Stimulated activated naive CD8-positive, alpha-beta T cell treated with anti-CD3 and anti-CD28 coated beads, Interleukin-15, Interleukin-2, amounts not matched to agents 100 ng/mL and 50 ng/mL, for 24 hours (primary cell): Measurements from ENCODE around the gene PMM2.

ENCODE experiments used
- H3K27ac Mint-ChIP-seq: one replicate; pipeline ENCODE4 v1.8.0; 2021; ENCODE audit warnings: mild to moderate bottlenecking, mixed read lengths
- H3K27me3 Mint-ChIP-seq: one replicate; pipeline ENCODE4 v1.8.0; 2021; ENCODE audit warnings: mixed read lengths
- H3K36me3 Mint-ChIP-seq: one replicate; pipeline ENCODE4 v1.8.0; 2021; ENCODE audit warnings: low read depth, mixed read lengths
- H3K4me1 Mint-ChIP-seq: one replicate; pipeline ENCODE4 v1.8.0; 2021; ENCODE audit warnings: low read depth, mixed read lengths
- H3K4me3 Mint-ChIP-seq: one replicate; pipeline ENCODE4 v1.8.0; 2021; ENCODE audit warnings: mild to moderate bottlenecking, mixed read lengths
- H3K9me3 Mint-ChIP-seq: one replicate; pipeline ENCODE4 v1.8.0; 2021; ENCODE audit warnings: mixed read lengths

Gene PMM2

DNA sequence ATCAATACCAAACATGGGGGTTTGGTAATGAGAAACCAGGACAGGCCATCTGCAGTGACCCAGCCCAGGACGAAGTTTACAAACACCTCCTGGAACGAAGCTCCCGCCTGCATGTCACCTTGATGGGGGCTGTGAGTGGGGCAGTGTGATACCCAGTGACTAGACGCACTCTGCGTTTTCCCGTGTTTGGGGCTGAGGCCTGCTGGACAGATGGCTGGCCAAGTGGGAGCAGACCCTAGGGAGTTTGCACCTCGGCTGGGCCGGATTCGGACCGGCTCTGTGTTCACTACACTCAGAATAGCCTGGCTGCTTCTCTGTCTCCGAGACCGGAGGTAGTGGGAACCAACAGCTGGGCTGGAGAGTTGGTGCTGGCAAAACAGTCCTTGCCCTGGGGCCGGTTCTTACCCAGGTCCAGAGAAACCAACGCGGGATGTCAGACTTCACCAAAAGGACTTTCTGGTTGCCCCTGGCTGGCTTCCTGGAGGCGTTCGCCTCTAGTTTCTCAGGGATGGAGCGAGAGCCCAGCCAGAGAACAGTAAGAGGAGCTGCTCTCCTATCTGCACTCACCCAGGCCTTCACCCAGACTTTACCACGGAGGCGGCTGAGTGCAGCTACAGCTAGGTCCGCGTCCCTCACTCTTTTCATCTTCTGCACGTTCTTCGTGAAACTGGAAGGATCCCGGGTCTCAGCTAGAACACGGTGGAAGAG, 50.7 kb downstream of the PMM2 start:
- no peaks in the 10 kb centered on the region for H3K27me3 Mint-ChIP-seq
- peaks cover 50% of the 10 kb centered on the region for H3K36me3 Mint-ChIP-seq
- peaks cover 18% of the 10 kb centered on the region for H3K4me1 Mint-ChIP-seq
- H3K4me3 Mint-ChIP-seq, result no peak overlapping the region
- H3K27ac Mint-ChIP-seq, result no peak overlapping the region
- no peaks in the 10 kb centered on the region for H3K9me3 Mint-ChIP-seq

DNA sequence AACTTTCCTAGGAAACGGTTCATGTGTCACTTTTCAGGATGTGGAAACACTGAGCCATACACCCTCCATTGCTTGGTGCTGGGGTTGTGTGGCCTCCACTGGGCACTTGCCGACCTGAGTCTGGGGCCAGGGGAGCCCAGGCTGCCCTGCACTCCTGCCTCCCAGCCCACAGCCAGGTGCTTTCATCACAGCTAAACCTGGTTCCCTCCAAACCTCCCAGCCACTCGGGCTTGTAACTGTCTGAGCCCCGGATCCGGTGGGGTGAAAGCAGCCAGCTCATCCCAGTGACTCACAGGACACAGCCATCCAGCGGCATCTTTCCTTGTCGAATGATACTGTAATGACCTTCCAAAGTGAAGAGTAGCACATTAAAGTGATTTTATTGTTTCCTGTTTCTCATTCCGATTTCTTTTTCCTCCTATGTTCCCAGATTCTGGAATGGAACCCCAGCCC, 51.3 kb downstream of the PMM2 start:
- Mint-ChIP-seq H3K9me3 (no peaks in the 10 kb centered on the region), H3K27me3 (no peaks in the 10 kb centered on the region), H3K4me3 (no peak overlapping the region), H3K27ac (peak overlapping the region; percentile 45), H3K36me3 (peaks cover 51% of the 10 kb centered on the region), H3K4me1 (peaks cover 18% of the 10 kb centered on the region)

DNA sequence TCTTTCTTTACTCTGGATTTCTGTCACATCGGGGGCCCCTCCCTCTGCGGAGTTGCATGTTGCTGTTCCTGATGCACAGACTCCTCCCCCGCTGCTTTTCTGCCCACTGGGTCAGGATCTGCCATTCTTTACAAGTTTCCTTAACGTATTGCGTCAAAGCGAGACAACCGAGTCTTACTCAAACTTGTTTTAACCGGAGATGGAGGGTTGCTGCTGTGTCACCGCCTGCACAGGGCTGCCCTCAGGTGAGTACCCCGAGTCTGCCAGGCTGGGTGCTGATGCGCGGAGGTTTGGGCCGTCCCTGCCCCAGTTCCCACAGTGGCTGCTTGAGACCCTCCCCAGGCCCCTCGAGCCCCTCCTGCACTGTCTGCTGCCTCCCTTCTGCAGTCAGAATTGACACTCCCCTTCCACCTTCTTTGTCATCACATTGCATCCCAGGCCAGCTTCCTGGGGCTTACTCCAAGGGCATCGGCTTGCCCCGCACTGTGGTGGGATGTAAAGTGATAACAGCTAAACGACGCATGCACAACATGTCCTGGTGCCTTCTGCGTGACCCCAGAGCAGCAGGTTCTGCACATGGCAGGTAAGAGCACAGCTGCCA, 51.9 kb downstream of the PMM2 start:
- Mint-ChIP-seq H3K36me3 (peaks cover 51% of the 10 kb centered on the region), H3K9me3 (no peaks in the 10 kb centered on the region), H3K4me3 (no peak overlapping the region), H3K27ac (peak overlapping the region; percentile 45), H3K4me1 (peaks cover 18% of the 10 kb centered on the region), H3K27me3 (no peaks in the 10 kb centered on the region)

DNA sequence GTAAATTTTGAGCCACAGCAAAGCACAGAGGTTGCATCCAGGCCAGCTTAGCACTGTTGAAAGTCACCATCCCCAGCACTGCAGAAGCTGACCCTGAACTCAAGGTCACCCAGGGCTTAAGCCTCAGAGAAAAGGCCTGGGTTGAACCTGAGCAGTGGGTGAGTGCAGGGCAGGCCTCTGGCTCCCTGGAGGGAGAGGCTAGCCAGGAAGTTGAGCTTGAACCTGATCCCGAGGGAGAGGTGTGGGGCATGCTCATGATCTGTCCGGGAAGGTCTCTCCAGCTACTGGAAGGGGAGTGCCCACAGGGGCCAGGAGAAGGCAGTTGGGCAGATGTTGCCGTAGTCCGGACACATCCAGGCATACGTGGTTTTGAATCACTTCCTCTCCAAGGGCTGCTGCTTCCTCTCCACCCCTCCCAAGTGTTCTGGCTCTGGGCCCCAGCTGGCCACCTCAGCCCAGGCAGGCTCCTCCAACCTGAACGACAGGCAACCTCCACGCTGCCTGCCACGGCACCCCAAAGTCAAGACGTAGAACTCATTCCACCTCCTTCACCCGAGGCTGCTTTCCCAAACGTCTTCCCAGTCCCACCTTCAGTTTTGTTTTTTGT, 52.7 kb downstream of the PMM2 start:
- H3K4me3 Mint-ChIP-seq, result no peak overlapping the region
- H3K36me3 Mint-ChIP-seq, result peaks cover 52% of the 10 kb centered on the region
- H3K4me1 Mint-ChIP-seq, result peaks cover 21% of the 10 kb centered on the region
- no peaks in the 10 kb centered on the region for H3K27me3 Mint-ChIP-seq
- H3K27ac Mint-ChIP-seq, result peak overlapping the region; percentile 62
- H3K9me3 Mint-ChIP-seq, result no peaks in the 10 kb centered on the region

DNA sequence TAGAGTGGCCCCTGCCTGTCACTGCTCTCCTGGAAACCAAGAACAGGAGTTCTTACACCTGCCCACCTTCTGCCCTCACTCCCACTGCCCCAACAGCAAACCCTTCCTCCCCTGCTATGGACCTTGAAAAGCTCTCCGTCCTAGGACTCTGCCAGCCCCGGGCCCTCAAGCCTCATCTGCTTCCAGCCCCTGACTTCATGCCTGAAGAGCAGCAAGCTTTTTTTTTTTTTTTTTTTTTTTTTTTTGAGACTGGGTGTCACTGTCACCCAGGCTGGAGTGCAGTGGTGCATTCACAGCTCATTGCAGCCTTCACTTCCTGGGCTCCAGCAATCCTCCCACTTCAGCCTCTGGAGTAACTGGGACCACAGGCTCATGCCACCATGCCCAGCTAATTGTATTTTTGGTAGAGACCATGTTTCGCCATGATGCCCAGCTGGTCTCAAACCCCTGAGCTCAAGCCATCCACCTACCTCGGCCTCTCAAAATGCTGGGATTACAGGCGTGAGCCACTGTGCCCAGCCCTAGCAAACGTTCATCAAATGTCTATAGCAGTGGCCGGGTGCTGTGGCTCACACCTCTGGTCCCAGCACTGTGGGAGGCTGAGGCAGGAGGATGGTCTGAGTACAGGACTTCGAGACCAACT, 54.2 kb downstream of the PMM2 start:
- H3K4me3 Mint-ChIP-seq, result no peak overlapping the region
- H3K4me1 Mint-ChIP-seq, result peaks cover 27% of the 10 kb centered on the region
- H3K9me3 Mint-ChIP-seq, result no peaks in the 10 kb centered on the region
- H3K27me3 Mint-ChIP-seq, result no peaks in the 10 kb centered on the region
- peaks cover 59% of the 10 kb centered on the region for H3K36me3 Mint-ChIP-seq
- no peak overlapping the region for H3K27ac Mint-ChIP-seq

DNA sequence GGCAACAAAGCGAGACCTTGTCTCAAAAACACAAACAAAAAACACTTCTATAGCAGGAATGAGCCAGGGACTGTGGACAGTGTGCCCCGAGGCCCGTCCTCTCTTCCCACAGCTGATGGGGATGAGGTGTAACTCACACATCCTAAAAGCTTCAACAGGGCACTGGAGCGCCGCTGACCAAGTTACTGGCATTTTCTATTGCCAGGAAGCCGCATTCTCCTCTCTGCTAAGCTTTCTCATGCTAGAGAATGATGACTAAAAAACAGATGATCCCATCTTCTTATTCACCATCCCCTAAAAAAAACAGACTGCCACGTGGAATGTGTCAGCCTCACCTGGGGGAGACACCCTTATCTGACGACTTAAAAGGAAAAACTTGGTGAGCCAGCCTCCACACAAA, 54.9 kb downstream of the PMM2 start:
- no peaks in the 10 kb centered on the region for H3K27me3 Mint-ChIP-seq
- peak overlapping the region; percentile 29 for H3K27ac Mint-ChIP-seq
- no peaks in the 10 kb centered on the region for H3K9me3 Mint-ChIP-seq
- no peak overlapping the region for H3K4me3 Mint-ChIP-seq
- peaks cover 59% of the 10 kb centered on the region for H3K36me3 Mint-ChIP-seq
- H3K4me1 Mint-ChIP-seq, result peaks cover 27% of the 10 kb centered on the region

DNA sequence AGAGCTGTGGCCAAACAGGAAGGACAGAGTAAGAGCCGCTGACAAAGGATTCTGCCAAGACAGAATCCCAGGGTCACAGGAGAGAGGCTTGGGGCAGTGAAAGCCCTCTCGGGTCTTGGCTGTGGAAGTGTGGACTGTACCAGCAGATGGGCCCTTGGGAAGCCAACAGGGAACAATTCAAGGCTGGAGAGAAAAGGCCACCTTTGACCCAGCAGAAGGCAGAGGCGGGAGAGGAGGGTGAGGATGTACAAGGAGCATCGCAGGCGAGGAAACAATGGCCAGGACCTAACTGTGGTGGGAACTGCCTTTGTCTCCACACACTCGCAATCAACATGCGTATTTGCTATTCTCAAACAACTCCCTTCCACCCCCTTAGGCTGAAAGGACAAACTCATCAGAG, 55.5 kb downstream of the PMM2 start:
- Mint-ChIP-seq H3K4me3 (no peak overlapping the region), H3K4me1 (peaks cover 27% of the 10 kb centered on the region), H3K9me3 (no peaks in the 10 kb centered on the region), H3K27me3 (no peaks in the 10 kb centered on the region), H3K36me3 (peaks cover 64% of the 10 kb centered on the region), H3K27ac (no peak overlapping the region)

DNA sequence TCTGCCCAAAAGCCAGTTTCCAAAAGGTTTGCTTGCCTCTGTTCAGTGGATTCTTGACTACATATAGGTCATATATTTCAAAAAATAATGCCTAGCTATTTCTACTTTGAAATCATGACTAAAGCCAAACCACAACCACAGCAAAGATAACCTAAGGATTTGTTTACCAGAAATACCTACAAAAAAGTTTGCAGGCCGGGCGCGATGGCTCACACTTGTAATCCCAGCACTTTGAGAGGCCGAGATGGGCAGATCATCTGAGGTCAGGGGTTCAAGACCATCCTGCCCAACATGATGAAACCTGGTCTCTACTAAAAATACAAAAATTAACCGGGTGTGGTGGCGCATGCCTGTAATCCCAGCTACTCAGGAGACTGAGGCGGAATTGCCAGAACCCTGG, 56.0 kb downstream of the PMM2 start:
- Mint-ChIP-seq H3K27me3 (no peaks in the 10 kb centered on the region), H3K4me1 (peaks cover 27% of the 10 kb centered on the region), H3K9me3 (no peaks in the 10 kb centered on the region), H3K4me3 (no peak overlapping the region), H3K27ac (no peak overlapping the region), H3K36me3 (peaks cover 65% of the 10 kb centered on the region)

DNA sequence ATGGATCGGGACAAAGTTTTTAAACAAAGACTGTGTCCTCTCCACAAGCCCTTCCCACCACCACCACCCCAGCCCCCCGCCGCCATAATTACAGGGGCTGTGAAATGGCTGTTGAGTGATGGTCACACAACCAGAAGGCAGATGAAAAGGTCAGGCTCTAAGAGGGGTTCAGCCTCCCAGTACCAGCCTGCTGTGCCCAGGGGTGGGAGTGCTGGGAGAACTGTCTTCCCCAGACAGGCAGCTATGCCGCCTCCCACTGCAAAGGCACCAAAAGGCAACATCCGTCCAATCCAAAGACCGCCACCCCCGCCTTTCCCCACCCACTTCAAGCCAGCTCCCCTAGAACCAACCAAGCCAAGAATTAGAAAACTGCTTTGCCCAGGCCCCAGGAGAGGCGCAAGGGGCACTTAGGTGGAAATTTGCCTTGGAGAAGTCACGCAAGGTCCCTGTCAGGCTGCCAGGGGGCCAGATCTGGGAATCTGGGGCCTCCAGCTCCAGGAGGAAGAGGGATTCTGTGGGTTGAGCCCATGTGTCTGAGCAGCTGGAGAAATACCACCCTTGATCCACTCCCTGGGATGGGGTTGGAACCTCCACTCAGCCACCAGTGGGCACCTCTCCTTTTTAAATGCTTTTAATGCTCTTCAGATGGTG, 56.8 kb downstream of the PMM2 start:
- Mint-ChIP-seq H3K27me3 (no peaks in the 10 kb centered on the region), H3K4me1 (peaks cover 23% of the 10 kb centered on the region), H3K9me3 (no peaks in the 10 kb centered on the region), H3K4me3 (no peak overlapping the region), H3K27ac (no peak overlapping the region), H3K36me3 (peaks cover 62% of the 10 kb centered on the region)

DNA sequence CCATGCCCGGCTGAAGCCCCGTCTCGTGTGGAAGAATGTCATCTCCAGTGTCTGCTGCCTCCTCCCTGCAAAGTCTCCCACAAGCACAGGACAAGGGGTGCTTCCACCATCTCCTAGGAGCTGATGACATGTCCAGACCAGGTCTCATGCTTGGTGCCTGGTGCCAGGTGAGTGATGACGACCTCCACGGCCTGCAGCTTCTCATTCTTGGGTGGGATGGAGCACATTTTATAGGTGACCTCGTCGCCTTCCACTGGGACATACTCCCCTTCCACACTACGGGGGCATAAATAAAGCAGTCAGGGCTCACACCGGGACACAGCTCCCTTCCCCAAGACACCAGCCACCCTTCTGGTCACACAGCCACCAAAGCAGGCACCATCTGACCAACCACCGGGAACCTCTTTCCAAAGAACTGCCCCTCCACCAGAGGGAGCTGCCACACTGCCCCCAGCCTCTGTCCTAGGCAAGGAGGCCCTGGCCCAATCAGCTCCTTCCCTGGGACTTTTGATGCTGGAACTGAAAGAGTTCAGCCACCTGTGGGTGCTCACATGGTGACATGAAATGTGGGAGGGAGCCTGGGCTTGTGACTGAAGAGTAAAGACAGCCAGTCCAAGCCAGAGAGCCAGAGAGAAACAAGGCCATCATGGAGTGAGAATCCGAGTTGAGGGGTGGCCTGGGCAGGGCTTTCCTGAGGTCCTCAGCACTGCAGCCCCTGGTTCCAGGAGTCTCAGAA, 57.6 kb downstream of the PMM2 start:
- H3K36me3 Mint-ChIP-seq, result peaks cover 55% of the 10 kb centered on the region

DNA sequence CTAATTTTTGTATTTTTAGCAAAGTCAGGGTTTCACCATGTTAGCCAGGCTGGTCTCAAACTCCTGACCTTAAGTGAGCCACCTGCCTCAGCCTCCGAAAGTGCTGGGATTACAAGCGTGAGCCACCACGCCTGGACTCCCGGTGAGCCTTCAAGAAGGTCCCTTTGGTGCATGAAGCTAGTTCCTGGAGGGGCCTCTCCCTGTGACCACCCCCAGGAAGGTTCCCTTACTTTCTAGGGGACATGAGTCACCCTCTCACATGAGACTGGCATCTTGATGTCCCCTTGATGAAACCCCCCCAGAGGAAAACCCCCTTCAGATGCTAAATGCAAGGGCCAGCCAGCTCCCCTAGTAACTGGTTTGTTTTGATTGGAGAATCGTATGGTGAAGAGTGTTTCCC, 58.3 kb downstream of the PMM2 start:
- Mint-ChIP-seq H3K27ac (no peak overlapping the region), H3K4me3 (no peak overlapping the region), H3K9me3 (no peaks in the 10 kb centered on the region), H3K27me3 (no peaks in the 10 kb centered on the region), H3K4me1 (peaks cover 9% of the 10 kb centered on the region), H3K36me3 (peaks cover 49% of the 10 kb centered on the region)

More for the DNA sequence above, 57.6 kb downstream of the PMM2 start:
- Mint-ChIP-seq H3K27me3 (no peaks in the 10 kb centered on the region), H3K27ac (peak overlapping the region; percentile 29), H3K4me1 (peaks cover 15% of the 10 kb centered on the region), H3K9me3 (no peaks in the 10 kb centered on the region), H3K4me3 (no peak overlapping the region)

DNA sequence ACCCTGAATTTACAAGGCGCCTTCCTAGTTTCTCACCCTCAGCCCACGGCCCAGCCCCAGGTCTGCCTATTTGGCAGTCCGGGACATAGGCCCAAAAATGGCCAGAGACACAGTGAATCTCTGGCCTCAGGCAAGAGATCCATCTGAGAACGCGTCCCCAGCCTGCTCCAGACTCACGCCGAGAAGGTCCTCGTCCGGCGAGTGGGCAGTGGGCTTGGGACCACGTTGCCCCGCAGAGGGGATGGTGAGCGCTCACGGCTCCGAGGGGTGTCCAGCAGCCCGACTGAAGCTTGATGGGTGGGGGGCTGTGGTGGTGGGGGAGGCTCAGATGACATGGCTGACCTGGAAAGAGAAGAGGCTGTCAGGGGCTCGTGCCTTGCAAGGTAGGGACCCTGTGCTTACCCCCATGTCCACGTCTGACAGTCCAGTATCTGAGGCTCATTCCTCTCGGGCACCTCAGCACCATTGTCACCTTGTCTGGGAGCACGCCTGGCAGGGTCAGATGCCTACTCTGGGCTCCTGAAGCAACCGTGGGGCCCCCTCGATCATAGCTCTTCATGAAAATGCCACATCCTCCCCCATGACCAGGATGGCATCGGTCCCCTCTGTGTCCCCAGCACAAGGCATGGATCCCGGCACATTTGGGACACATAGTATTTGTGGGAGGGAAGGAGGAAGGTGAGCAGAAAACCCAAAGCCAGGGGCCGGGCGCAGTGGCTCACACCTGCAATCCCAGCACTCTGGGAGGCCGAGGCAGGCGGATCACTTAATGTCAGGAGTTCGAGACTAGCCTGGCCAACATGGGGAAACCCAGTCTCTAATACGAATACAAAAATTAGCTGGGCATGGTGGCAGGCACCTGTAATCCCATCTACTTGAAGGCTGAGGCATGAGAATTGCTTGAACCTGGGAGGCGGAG, 61.6 kb downstream of the PMM2 start:
- Mint-ChIP-seq H3K36me3 (peaks cover 30% of the 10 kb centered on the region), H3K4me1 (peaks cover 14% of the 10 kb centered on the region), H3K27me3 (no peaks in the 10 kb centered on the region), H3K4me3 (no peak overlapping the region), H3K27ac (peak overlapping the region; percentile 59), H3K9me3 (no peaks in the 10 kb centered on the region)
